Mucosa of rectum (tissue), 2 donors: Measurements from ENCODE around the gene CHST15.

ENCODE experiments used
- H3K27ac ChIP-seq, 2 donors: one replicate each; pipeline ENCODE4 v1.7.0; 2013; ENCODE audit warnings: inconsistent platforms in 2 of 2, low read depth in 2 of 2, low read length in 2 of 2
- H3K27me3 ChIP-seq, 2 donors: one replicate each; pipeline ENCODE4 v1.7.0; 2013; ENCODE audit warnings: low read length in 2 of 2; ENCODE audit not compliant: control insufficient read depth in 2 of 2, insufficient read depth in 2 of 2
- H3K36me3 ChIP-seq, 2 donors: one replicate each; pipeline ENCODE4 v1.7.0; 2013; ENCODE audit warnings: low read length in 2 of 2; ENCODE audit not compliant: control insufficient read depth in 2 of 2, insufficient read depth in 2 of 2
- H3K4me1 ChIP-seq, 2 donors: one replicate each; pipeline ENCODE4 v1.7.0; 2013; ENCODE audit warnings: low read length in 2 of 2, mild to moderate bottlenecking in 1 of 2; ENCODE audit not compliant: control insufficient read depth in 2 of 2, insufficient read depth in 2 of 2
- H3K4me3 ChIP-seq, 2 donors: one replicate each; pipeline ENCODE4 v1.7.0; 2013; ENCODE audit warnings: low read length in 2 of 2
- H3K9ac ChIP-seq, 2 donors: one replicate each; pipeline ENCODE4 v1.7.0; 2013; ENCODE audit warnings: low read length in 2 of 2, low read depth in 1 of 2, mild to moderate bottlenecking in 1 of 2
- H3K9me3 ChIP-seq, 2 donors: one replicate each; pipeline ENCODE4 v1.7.0; 2013; ENCODE audit warnings: low read length in 2 of 2; ENCODE audit not compliant: control insufficient read depth in 2 of 2
- donor health status: healthy.
- donor health status: Normal muscosa, but diverticular disease.

Gene CHST15

GRCh38 chr10:124130198-124130900, 37.0 kb upstream of the CHST15 start:
- H3K4me1 ChIP-seq, result no peaks in the 10 kb centered on the region
- H3K36me3 ChIP-seq, result no peaks in the 10 kb centered on the region
- peaks cover 0 to 3% of the 10 kb centered on the region in 2 donors for H3K27me3 ChIP-seq
- H3K27ac ChIP-seq, result no peak overlapping the region
- no peaks in the 10 kb centered on the region for H3K9me3 ChIP-seq
- no peak overlapping the region for H3K9ac ChIP-seq
- no peak overlapping the region for H3K4me3 ChIP-seq

GRCh38 chr10:124129471-124129870, 36.1 kb upstream of the CHST15 start:
- no peaks in the 10 kb centered on the region for H3K9me3 ChIP-seq
- no peaks in the 10 kb centered on the region for H3K4me1 ChIP-seq
- H3K27me3 ChIP-seq, result peaks cover 0 to 1% of the 10 kb centered on the region in 2 donors
- H3K36me3 ChIP-seq, result no peaks in the 10 kb centered on the region
- H3K4me3 ChIP-seq, result no peak overlapping the region
- no peak overlapping the region for H3K9ac ChIP-seq
- no peak overlapping the region for H3K27ac ChIP-seq

- no peaks in the 10 kb centered on the region for H3K36me3 ChIP-seq
- H3K9ac ChIP-seq, result no peak overlapping the region
- H3K4me3 ChIP-seq, result no peak overlapping the region
- H3K4me1 ChIP-seq, result no peaks in the 10 kb centered on the region
- no peaks in the 10 kb centered on the region for H3K27me3 ChIP-seq
- no peaks in the 10 kb centered on the region for H3K9me3 ChIP-seq
- no peak overlapping the region for H3K27ac ChIP-seq
Observed at GRCh38 chr10:124128811-124129145, 35.4 kb upstream of the CHST15 start.

- H3K27me3 ChIP-seq, result no peaks in the 10 kb centered on the region
- H3K36me3 ChIP-seq, result no peaks in the 10 kb centered on the region
- no peaks in the 10 kb centered on the region for H3K9me3 ChIP-seq
- H3K4me3 ChIP-seq, result no peak overlapping the region
- H3K27ac ChIP-seq, result no peak overlapping the region
- H3K4me1 ChIP-seq, result no peaks in the 10 kb centered on the region
- H3K9ac ChIP-seq, result no peak overlapping the region
Observed at GRCh38 chr10:124127965-124128810, 34.8 kb upstream of the CHST15 start.

DNA sequence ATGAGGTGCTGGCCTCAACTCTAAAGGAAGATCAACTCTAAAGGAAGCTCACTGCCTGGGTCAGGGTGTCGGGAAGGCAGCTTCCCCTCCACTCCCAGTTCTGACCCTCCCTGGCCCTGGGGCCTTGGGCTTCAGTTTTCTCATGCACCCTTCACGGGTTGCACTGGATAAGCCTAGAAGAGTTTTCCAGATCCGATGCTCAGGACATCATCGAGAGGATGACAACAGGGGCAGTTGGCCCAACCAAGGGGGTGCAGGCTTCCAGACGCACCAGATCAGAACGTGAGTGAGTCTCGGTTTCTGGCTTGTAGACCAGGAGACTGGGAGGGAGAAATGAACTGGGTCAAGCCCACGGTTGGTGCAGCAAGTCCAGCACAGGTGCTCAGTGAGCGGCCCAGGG, 34.2 kb upstream of the CHST15 start:
- Histone ChIP-seq H3K9me3 (no peaks in the 10 kb centered on the region), H3K36me3 (no peaks in the 10 kb centered on the region), H3K4me1 (no peaks in the 10 kb centered on the region)

DNA sequence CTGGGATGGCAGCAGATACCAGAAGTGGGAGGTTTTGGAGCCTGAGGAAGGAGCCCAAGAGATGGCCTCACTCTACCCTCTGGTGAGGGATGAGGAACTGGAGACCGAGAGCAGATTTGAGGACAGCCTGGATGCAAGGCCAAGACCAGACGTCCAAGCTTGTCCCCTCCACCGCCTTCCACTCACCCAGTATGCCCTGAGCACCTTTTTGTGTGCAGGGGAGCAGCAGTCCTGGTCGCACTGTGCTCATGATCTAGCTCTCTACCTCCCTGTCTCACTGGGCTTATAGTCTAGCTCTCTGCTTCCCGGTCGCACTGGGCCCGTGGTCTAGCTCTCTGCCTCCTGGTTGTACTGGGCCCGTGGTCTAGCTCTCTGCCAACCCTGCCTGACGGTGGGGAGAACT, 33.6 kb upstream of the CHST15 start:
- no peaks in the 10 kb centered on the region for H3K36me3 ChIP-seq
- no peak overlapping the region for H3K4me3 ChIP-seq
- no peaks in the 10 kb centered on the region for H3K4me1 ChIP-seq
- H3K27ac ChIP-seq, result no peak overlapping the region
- H3K27me3 ChIP-seq, result no peaks in the 10 kb centered on the region
- H3K9ac ChIP-seq, result no peak overlapping the region
- H3K9me3 ChIP-seq, result no peaks in the 10 kb centered on the region

More for the DNA sequence above, 34.2 kb upstream of the CHST15 start:
- no peaks in the 10 kb centered on the region for H3K27me3 ChIP-seq
- no peak overlapping the region for H3K9ac ChIP-seq
- H3K27ac ChIP-seq, result no peak overlapping the region
- H3K4me3 ChIP-seq, result no peak overlapping the region

DNA sequence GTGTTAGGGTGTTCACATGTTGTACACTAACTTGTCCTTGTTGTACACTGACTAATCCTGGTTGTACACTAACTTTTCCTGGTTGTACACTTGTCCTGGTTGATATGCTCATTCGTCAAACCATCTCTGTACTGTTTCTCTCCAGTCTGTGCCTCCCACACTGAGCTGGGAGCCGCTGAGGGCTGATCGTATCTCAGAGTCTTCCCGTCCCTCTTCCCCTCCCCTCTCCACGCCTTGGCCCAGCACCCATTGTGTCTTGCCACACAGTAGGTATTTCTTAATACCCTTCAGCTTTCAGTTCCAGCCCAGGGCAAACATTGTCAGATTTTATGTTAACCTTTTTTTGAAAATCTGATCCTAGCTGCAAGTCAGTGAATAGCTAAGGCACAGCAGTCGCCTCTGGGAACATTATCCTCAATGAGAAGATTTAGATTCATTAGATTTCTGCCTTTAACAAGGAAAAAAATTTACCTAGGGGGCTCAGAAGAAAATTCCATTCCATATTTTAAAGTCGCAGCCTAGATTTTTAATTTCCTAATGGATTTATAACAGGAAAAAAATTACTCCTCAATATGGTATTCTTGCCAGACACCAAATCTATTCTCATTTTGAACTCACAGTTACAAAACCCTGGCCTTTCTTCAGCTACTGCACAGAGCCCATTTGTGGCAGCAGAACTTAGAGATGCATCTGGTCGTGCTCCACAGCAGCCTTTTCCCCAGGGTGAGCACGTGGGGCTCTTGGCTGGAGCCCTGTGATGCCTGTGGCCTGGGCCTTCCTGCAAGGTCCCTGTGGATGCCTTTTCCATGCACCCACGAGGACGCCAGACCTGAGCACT, 33.0 kb upstream of the CHST15 start:
- no peak overlapping the region for H3K9ac ChIP-seq
- no peak overlapping the region for H3K4me3 ChIP-seq
- H3K27ac ChIP-seq, result no peak overlapping the region
- H3K36me3 ChIP-seq, result no peaks in the 10 kb centered on the region
- H3K27me3 ChIP-seq, result no peaks in the 10 kb centered on the region
- no peaks in the 10 kb centered on the region for H3K4me1 ChIP-seq
- H3K9me3 ChIP-seq, result no peaks in the 10 kb centered on the region

DNA sequence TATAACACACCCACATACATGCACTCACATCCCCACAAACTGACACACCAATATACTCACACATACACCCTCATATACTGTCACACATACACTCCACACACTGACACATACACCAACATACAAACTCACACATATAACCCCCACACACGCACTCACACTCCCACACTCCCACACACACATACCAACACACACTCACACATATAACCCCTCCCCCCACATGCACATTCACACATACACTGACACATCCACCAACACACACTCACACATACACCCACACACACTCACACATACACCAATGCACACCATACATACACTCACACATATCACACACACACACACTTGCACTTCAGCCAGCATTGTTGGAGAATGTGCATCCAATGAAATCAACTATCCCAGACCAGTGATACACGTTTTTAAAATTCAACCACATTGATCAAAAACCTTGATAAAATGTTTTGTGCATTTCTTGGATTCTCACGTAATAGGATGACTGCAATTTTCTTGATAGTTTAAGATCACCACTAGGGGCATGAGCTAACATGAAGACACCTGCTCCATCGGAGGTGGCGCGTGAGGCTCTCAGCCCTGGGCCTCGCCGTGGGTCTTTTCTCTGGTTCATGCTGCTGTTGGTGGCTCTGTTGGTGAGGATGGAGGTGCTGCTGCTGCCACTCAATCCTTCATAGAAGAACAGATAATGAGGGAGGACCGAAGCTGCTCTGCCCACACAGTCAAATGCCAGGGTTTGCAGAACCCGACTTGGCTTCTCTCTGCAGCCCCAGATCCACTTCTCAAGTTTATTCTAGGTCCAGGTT, 32.1 kb upstream of the CHST15 start:
- no peaks in the 10 kb centered on the region for H3K4me1 ChIP-seq
- H3K27me3 ChIP-seq, result no peaks in the 10 kb centered on the region
- no peak overlapping the region for H3K27ac ChIP-seq
- H3K9ac ChIP-seq, result no peak overlapping the region
- no peaks in the 10 kb centered on the region for H3K36me3 ChIP-seq
- H3K4me3 ChIP-seq, result no peak overlapping the region
- no peaks in the 10 kb centered on the region for H3K9me3 ChIP-seq

- no peaks in the 10 kb centered on the region for H3K36me3 ChIP-seq
- no peak overlapping the region for H3K9ac ChIP-seq
- H3K9me3 ChIP-seq, result no peaks in the 10 kb centered on the region
- H3K27me3 ChIP-seq, result no peaks in the 10 kb centered on the region
- no peak overlapping the region for H3K27ac ChIP-seq
- H3K4me1 ChIP-seq, result no peaks in the 10 kb centered on the region
- H3K4me3 ChIP-seq, result no peak overlapping the region
Observed at GRCh38 chr10:124124769-124125161, 31.4 kb upstream of the CHST15 start.
